HEK293 (cell line): ENCODE measurements around the gene SNAPC2.

Source experiments
- CTCF ChIP-seq: fragments of 450-650 bp; formaldehyde crosslinking; IDR thresholded peaks from 2 replicates; pipeline ENCODE4 v1.5.1; 2016; ENCODE audit warnings: missing biosample characterization, missing genetic modification characterization
- ZNF175 ChIP-seq: fragments of 450-650 bp; formaldehyde crosslinking; IDR thresholded peaks from 2 replicates; pipeline ENCODE4 v1.5.1; 2016; ENCODE audit warnings: missing biosample characterization, missing genetic modification characterization
- ZNF37A ChIP-seq: fragments of 450-650 bp; IDR thresholded peaks from 2 replicates; pipeline ENCODE4 v1.5.1; 2018; ENCODE audit warnings: missing biosample characterization, missing genetic modification characterization
- ZNF423 ChIP-seq: fragments of 450-650 bp; formaldehyde crosslinking; IDR thresholded peaks from 2 replicates; pipeline ENCODE4 v1.5.1; 2016; ENCODE audit warnings: missing biosample characterization, missing genetic modification characterization
- ZNF701 ChIP-seq: fragments of 450-650 bp; formaldehyde crosslinking; IDR thresholded peaks from 2 replicates; pipeline ENCODE4 v1.5.1; 2016; ENCODE audit warnings: missing biosample characterization, missing genetic modification characterization
- ZNF707 ChIP-seq: fragments of 450-650 bp; formaldehyde crosslinking; IDR thresholded peaks from 2 replicates; pipeline ENCODE4 v1.5.1; 2016; ENCODE audit warnings: missing biosample characterization, missing genetic modification characterization

- TF ChIP-seq ZNF707 (no peak), ZNF175 (tag by site-specific recombination) (no peak), CTCF (tag by site-specific recombination) (no peak), ZNF423 (tag by site-specific recombination) (no peak), ZNF701 (tag by site-specific recombination) (no peak), ZNF37A (tag by site-specific recombination) (no peak)
These were observed 43.4 kb downstream of the SNAPC2 start for GRCh38 chr19:7963566-7963965.
